Activated T-cell treated with anti-CD3 and anti-CD28 coated beads, Interleukin-2, amount 50 U/mL, for 72 hours (primary cell): ENCODE data around the gene HDAC3. TPM values are rescaled to one million over a fixed set of nuclear protein-coding genes. Genes with fewer than 3 reads are reported as not detected.

Experiments used
- ATAC-seq, 2 donors: fragments of 150-1000 bp; cut with Tn5 transposase; replicated peaks in 1 of 2; 2 replicates each; pipeline ENCODE4 v1.10.0; 2021; ENCODE audit warnings: moderate library complexity in 2 of 2, mild to moderate bottlenecking in 1 of 2
- DNase-seq, 2 donors: peaks; one replicate each; pipeline ENCODE4 v3.0.0; 2021 to 2022; ENCODE audit warnings: mixed read lengths in 1 of 2
- H3K27ac Mint-ChIP-seq: one replicate; pipeline ENCODE4 v1.8.0; 2022; ENCODE audit warnings: mild to moderate bottlenecking, moderate library complexity, mixed read lengths
- H3K27me3 Mint-ChIP-seq: one replicate; pipeline ENCODE4 v1.8.0; 2022; ENCODE audit warnings: low read depth, mixed read lengths
- H3K36me3 Mint-ChIP-seq, 2 donors: one replicate each; pipeline ENCODE4 v1.8.0; 2022; ENCODE audit warnings: mixed read lengths in 2 of 2, mild to moderate bottlenecking in 1 of 2; ENCODE audit not compliant: insufficient read depth in 2 of 2
- H3K4me1 Mint-ChIP-seq: one replicate; pipeline ENCODE4 v1.8.0; 2022; ENCODE audit warnings: low read depth, mixed read lengths
- H3K4me3 Mint-ChIP-seq, 2 donors: one replicate each; pipeline ENCODE4 v1.8.0; 2022; ENCODE audit warnings: mild to moderate bottlenecking in 2 of 2, mixed read lengths in 2 of 2, moderate library complexity in 2 of 2
- H3K9me3 Mint-ChIP-seq, 2 donors: one replicate each; pipeline ENCODE4 v1.8.0; 2022; ENCODE audit warnings: mixed read lengths in 2 of 2
- total RNA-seq, 2 donors: library from RNA; stranded (reverse); gene quantifications; one replicate each; pipeline ENCODE4 v1.2.3, GENCODE V29; 2022

Gene HDAC3
- total RNA-seq, 2 donors from 2014 or later = 64.1 to 69.2 TPM

DNA sequence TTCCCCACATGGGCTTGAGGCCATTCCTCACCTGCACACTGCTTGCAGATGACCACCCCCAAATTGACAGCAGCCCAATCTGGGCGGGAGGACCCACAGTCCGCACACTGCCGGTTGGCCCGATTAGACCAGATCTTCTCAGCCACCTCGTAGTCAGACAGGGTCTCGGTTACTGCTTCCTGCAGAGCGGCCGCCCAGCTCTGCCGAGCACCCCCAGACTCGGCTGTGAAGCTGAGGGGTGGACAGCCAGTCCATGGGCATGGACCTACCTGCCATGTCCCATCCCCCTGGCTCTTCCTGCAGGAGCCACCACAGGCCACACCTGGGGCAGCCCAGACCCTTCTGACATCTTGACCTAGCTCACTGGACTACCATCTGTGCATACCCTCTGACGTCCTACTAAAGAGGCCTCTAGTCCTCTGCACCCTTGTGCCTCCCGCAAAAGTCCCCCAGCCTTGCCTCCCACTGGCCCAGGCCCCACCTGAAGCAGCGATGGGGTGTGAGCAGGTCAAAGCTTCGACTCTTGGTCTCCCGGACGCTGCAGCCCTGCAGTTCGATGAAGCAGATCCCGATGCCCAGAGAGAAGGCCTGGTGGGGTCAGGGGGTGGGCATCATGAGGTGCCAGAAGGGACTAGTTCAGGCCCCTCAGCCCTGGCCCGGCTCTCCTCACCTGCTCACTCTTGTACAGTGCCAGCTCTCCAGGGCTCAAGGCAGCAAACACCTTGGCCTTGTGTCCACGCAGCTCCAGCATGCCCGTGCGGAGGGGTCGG, 35.6 kb upstream of the HDAC3 start:
- Mint-ChIP-seq H3K27me3 (no peaks in the 10 kb centered on the region), H3K4me3 (no peak overlapping the region), H3K27ac (no peak overlapping the region), H3K4me1 (no peaks in the 10 kb centered on the region), H3K36me3 (no peaks in the 10 kb centered on the region), H3K9me3 (no peaks in the 10 kb centered on the region)
- DNase-seq (no peak), ATAC-seq (no peak)

DNA sequence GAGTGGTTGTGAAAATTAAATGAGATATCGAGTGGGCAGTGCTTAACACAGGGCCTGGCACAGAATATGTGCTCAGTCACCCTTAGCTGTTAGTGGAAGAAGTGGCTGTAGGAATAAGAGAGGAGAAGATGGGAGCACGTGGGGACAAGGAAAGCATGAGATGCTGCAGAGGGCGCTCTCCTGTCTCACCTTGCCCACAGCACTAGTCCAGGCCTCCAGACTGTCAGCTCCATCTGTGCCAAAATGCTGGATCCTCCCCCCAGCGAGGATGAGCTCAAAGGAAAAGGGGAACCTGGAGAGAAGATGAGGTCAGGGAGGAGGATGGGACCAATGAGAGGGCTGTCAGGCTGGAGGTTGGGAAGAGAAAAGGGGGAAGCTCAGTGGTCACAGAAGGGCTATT, 32.9 kb upstream of the HDAC3 start:
- ATAC-seq = no peak
- Mint-ChIP-seq H3K27me3 (no peaks in the 10 kb centered on the region), H3K9me3 (no peaks in the 10 kb centered on the region), H3K4me1 (peaks cover 4% of the 10 kb centered on the region), H3K27ac (no peak overlapping the region), H3K36me3 (no peaks in the 10 kb centered on the region), H3K4me3 (no peak overlapping the region)
- DNase-seq = no peak

DNA sequence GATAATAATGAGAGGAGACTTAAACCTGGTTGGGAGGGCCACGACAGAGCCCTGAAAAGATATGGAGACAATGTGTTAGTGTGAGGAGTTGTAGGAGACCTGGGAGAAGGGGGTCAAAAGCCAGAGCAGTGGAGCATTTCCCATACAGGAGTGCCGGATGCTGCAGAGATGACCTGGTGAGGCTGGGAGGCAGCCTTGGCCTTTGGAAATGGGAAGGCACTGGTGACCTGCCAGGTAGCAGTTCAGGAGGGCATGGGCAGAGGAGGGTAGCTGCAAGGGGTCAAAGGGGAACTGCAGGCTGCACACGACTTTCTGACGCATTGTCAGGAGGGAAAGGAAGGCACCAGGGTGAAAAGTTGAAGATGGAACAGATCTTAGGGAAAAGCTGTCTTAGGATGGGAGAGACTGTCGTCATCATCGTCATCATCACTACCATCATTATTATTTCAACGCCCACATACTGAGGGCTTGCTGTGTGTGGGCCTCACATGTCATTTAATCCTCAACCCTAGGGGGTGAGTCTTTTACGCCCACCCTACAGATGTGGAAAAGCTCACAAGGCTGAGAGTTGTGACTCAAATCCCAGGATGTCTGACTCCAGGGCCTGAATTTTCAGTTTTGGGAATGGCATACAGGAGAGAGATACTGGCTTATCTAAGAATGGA, 32.1 kb upstream of the HDAC3 start:
- ATAC-seq (no peak), DNase-seq (no peak)
- Mint-ChIP-seq H3K27me3 (no peaks in the 10 kb centered on the region), H3K4me1 (peaks cover 4% of the 10 kb centered on the region), H3K27ac (no peak overlapping the region), H3K9me3 (no peaks in the 10 kb centered on the region), H3K4me3 (no peak overlapping the region), H3K36me3 (no peaks in the 10 kb centered on the region)

DNA sequence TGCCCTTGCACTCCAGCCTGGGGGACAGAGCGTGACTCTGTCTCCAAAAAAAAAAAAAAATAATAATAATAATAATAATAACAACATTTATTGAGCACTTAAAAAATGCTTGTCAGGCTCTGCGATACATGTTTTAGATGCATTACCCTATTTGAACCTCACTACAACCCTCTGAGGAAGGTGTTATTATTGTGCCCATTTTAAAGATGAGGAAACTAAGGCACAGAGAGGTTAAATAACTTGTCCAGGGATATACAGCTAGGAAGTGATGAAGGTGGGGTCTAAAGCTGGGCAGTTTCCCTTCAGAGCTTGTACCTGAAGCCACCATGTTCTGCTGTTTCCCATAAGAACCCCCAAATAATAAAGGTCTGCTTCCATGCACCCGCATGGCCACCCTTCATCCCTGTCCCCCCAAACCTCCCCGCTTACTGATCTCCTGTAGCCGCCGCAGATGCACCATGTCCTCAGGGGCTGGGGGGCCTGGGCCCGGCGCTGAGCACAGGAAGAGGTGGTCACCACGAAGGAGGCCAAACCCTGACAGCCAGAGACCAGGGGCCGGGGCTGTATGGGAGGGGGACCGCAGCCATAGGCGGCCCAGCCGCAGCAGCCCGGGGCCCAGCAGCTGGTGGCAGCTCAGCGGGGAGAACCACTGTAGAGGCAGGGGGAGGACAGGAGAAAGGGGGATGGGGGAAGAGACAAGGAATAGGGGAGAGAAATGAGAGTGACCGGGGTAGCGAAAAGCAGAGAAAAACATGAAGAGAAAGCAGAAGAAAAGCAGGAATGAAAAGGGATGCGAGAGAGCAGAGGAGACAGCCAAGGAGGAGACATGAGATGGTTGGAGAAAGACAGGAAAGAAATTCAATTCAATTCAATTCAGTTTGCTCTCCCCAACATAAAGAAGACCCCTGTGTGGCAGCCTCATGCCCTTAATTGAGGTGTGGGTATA, 29.6 kb upstream of the HDAC3 start:
- DNase-seq = no peak
- no peaks in the 10 kb centered on the region for H3K27me3 Mint-ChIP-seq

DNA sequence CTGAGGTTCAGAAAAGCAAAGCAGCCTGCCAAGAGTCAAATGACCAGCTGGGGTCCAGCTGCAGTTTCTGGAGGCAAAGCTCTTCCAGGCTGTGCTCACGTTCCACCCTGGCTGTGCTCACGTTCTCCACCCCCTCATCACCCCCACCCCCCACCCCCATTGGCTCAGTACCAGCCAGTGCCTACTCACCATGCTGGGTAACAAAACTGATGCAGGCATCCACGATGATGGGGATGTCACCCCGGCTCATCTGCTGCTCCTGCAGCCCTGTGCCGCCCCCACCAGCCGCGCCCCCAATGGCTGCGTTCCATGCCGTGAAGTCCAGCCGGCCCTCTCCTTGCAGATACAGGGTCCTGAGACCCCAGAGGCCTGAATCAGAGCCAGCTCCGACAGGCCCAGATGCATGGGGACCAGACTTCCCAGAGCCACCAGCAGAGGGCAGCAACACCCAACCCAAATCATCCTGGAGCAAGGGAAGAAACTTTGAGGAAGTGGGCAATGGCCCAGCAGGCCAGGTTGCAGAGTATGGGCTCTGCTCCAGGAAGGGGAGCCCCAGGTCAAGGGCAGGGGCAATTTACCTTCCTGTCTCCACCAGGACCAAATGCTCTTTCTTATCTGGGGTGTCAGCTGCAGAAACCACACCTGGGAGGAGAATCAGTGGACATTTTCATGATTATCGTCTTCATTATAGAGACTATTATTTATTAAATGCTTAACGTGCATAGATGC, 28.2 kb upstream of the HDAC3 start:
- peak; percentile 72 to 79 for DNase-seq
- ATAC-seq = peak; percentile 90
- Mint-ChIP-seq H3K4me3 (no peak overlapping the region), H3K9me3 (no peaks in the 10 kb centered on the region), H3K27me3 (no peaks in the 10 kb centered on the region), H3K27ac (no peak overlapping the region), H3K4me1 (peaks cover 4% of the 10 kb centered on the region), H3K36me3 (no peaks in the 10 kb centered on the region)

More for the DNA sequence above, 29.6 kb upstream of the HDAC3 start:
- Mint-ChIP-seq H3K9me3 (no peaks in the 10 kb centered on the region), H3K4me1 (peaks cover 4% of the 10 kb centered on the region), H3K27ac (no peak overlapping the region), H3K4me3 (no peak overlapping the region), H3K36me3 (no peaks in the 10 kb centered on the region)
- ATAC-seq = no peak

DNA sequence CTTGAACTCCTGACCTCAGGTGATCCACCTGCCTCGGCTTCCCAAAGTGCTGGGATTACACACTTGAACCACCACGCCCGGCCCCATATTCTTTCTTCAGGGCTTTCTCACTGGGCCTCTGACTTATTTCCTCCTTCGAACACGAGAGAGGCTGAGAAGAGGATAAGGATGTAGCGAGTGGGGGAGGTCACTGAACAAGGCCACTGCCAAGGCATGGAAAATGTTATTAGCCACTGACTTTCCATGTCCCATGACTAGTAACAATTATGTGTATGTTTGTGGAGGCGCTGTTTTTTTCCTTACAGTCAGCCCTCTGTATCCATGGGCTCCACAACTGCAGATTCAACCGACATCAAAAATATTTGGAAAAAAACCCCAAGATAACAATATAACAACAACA, 26.9 kb upstream of the HDAC3 start:
- Mint-ChIP-seq H3K4me3 (no peak overlapping the region), H3K27me3 (no peaks in the 10 kb centered on the region), H3K27ac (no peak overlapping the region), H3K9me3 (no peaks in the 10 kb centered on the region), H3K4me1 (peaks cover 4% of the 10 kb centered on the region), H3K36me3 (no peaks in the 10 kb centered on the region)
- no peak for ATAC-seq
- DNase-seq = no peak

DNA sequence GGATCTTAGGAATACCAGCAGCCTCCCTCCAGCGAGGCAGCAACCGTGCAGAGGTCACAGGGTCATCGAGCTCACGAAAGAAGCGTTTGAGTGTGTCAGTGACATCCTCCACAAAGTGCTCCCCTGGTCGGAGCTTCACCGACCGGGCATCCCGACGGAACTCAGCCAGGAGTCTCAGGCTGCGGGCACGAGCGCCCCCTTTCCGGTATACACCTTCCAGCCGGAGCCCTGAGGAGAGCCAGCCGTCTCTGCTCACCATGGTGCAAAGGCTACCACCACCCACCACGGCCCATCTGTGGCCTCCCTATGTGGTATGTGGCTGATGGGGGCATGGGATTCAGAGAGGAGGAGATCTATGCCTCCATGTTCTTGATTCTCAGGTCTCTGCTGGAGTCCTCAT, 25.4 kb upstream of the HDAC3 start:
- Mint-ChIP-seq H3K4me3 (no peak overlapping the region), H3K9me3 (no peaks in the 10 kb centered on the region), H3K27me3 (no peaks in the 10 kb centered on the region), H3K27ac (no peak overlapping the region), H3K4me1 (peaks cover 9% of the 10 kb centered on the region), H3K36me3 (no peaks in the 10 kb centered on the region)
- DNase-seq (no peak), ATAC-seq (no peak)

DNA sequence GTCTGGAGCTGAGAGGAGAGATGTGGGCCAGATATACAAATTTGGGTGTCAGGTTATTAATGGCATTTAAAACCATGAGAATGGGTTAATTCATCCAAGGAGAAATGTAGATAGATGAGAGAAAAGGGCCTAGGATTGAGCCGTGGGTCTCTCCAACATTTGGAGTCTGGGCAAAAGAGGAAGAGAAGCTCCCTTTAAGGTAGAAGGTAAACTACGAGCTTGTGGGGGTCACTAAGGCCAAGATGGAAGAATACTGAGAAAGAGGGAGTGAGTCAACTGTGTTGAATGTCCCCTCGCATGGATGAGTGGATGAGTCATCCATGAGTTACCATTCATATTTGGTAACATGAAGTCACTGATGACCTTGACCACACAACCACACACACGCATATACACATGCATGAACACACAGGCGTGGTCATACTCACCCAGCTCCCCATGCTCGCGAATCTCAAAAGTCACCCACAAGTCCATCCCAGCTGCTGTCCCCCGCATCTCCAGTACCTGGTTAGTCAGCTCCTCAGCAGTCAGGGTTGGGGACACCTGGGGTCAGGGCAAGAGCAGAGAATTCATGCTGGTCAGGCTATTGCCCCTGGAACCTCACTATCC, 21.4 kb upstream of the HDAC3 start:
- no peaks in the 10 kb centered on the region for H3K27me3 Mint-ChIP-seq

DNA sequence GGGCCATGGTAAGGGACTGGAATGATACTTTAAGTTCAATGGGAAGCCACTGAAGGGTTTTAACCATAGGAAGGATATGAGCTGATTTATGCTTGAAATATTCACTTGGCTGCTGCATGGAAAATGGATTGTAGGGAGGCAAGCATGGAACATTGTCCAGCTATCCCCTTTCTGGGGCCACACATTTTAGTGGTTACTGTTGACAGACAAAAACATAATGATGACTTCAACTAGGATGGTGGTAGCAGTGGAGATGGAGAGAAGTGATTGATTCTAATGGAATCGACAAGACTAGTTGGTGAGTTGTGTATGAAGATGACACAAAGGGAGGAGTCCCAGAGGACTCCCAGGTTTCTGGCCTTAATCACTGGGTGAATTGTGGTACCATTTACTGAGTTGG, 20.8 kb upstream of the HDAC3 start:
- no peak overlapping the region for H3K4me3 Mint-ChIP-seq
- H3K36me3 Mint-ChIP-seq = no peaks in the 10 kb centered on the region
- ATAC-seq (no peak), DNase-seq (no peak)
- no peaks in the 10 kb centered on the region for H3K27me3 Mint-ChIP-seq
- H3K4me1 Mint-ChIP-seq = peaks cover 11% of the 10 kb centered on the region
- no peaks in the 10 kb centered on the region for H3K9me3 Mint-ChIP-seq
- no peak overlapping the region for H3K27ac Mint-ChIP-seq

More for the DNA sequence above, 21.4 kb upstream of the HDAC3 start:
- no peak overlapping the region for H3K27ac Mint-ChIP-seq
- ATAC-seq (peak; percentile 77 to 87), DNase-seq (peak; percentile 26 to 40)
- no peaks in the 10 kb centered on the region for H3K36me3 Mint-ChIP-seq
- H3K4me3 Mint-ChIP-seq = no peak overlapping the region
- no peaks in the 10 kb centered on the region for H3K9me3 Mint-ChIP-seq
- peaks cover 5% of the 10 kb centered on the region for H3K4me1 Mint-ChIP-seq

DNA sequence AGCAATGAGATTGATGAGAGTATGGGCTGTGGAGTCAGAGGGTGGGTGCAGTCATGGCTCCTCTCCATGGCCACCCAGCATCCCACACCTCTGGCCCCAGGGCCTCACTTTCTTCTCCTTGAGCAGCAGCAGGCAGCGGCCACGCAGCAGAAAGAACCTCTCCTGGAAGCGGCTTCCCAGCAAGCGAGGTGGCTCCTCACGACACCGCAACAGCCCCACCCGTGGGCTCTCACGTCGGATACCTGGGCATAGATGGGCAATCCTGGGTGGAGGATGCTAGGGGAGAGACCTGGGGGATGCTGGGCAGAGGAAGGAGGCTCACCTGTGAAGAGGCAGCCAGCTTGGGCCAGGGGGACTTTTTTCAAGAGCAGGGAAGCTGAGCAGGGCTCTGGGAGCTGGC, 19.7 kb upstream of the HDAC3 start:
- Mint-ChIP-seq H3K4me3 (no peak overlapping the region), H3K27me3 (no peaks in the 10 kb centered on the region), H3K36me3 (peaks cover 0 to 2% of the 10 kb centered on the region in 2 donors), H3K4me1 (peaks cover 19% of the 10 kb centered on the region), H3K9me3 (no peaks in the 10 kb centered on the region), H3K27ac (no peak overlapping the region)
- DNase-seq = no peak
- ATAC-seq = no peak

DNA sequence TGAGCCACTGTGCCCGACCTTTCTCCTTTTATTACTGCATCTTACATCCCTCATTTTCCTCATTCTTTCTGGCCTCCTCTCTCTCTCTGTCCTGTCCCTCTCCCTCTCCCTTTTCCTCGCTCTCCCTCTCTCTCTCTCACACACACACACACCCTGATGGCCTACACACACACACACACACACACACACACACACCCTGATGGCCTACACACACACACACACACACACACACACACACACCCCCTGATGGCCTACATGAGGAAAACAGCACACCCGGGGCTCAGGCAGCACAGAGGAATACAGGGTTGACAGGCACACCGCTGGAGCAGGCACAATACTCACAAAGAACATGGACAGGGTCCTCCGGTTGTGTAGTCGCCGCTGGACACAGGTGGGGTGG, 18.4 kb upstream of the HDAC3 start:
- peaks cover 25% of the 10 kb centered on the region for H3K4me1 Mint-ChIP-seq
- no peak for DNase-seq
- H3K9me3 Mint-ChIP-seq = no peaks in the 10 kb centered on the region
- peaks cover 0 to 2% of the 10 kb centered on the region in 2 donors for H3K36me3 Mint-ChIP-seq
- no peak for ATAC-seq
- no peak overlapping the region for H3K27ac Mint-ChIP-seq
- no peak overlapping the region for H3K4me3 Mint-ChIP-seq
- H3K27me3 Mint-ChIP-seq = no peaks in the 10 kb centered on the region

DNA sequence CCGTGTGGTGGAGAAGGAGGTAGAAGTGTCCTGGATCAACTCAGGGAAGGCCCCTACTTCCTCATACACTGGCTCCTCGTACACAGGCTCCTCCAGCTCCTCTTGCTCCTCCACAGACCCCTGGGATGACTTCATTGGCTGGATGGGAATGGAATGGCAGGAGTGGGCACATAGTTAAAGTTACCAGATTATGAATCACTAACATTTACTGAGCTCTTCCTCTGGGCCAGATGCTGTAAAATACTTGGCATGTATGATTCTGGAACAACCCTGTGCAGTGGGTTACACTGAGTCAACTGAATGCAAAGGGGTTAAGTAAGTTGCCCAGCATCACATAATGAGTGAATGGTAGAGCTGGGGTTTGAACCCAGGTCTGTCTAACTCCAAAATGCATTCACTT, 17.6 kb upstream of the HDAC3 start:
- DNase-seq = no peak
- H3K27me3 Mint-ChIP-seq = no peaks in the 10 kb centered on the region
- peaks cover 29% of the 10 kb centered on the region for H3K4me1 Mint-ChIP-seq
- H3K9me3 Mint-ChIP-seq = no peaks in the 10 kb centered on the region
- no peak for ATAC-seq
- H3K4me3 Mint-ChIP-seq = no peak overlapping the region
- no peak overlapping the region for H3K27ac Mint-ChIP-seq
- peaks cover 0 to 2% of the 10 kb centered on the region in 2 donors for H3K36me3 Mint-ChIP-seq
